HL-60 (cell line): ENCODE measurements around the gene PRKCSH.

ENCODE experiments used
- DNase-seq, 2 experiments: peaks; one replicate each; pipeline ENCODE4 v3.0.0-alpha.2; 2010 to 2020; ENCODE audit warnings: low read depth in 1 of 2, low spot score in 1 of 2
- H3K27ac ChIP-seq: fragments of 250-450 bp; sonication (Bioruptor Pico); replicated peaks from 2 replicates; pipeline ENCODE4 v1.5.1; 2020; ENCODE audit warnings: mild to moderate bottlenecking, moderate library complexity
- H3K27me3 ChIP-seq: fragments of 250-450 bp; sonication (Bioruptor Pico); 2 replicates; pipeline ENCODE4 v1.5.1; 2021; ENCODE audit warnings: mild to moderate bottlenecking, moderate library complexity; ENCODE audit not compliant: insufficient read depth, poor library complexity, severe bottlenecking
- H3K4me3 ChIP-seq: replicated peaks from 2 replicates; pipeline ENCODE4 v1.5.1; 2011; ENCODE audit warnings: mild to moderate bottlenecking, control low read depth, low read length; ENCODE audit not compliant: insufficient read depth
- CTCF ChIP-seq: IDR thresholded peaks from one replicate; pipeline ENCODE4 v1.5.1; 2011; ENCODE audit warnings: low read length, control low read depth, inconsistent platforms; ENCODE audit not compliant: insufficient read depth
- GABPA ChIP-seq: IDR thresholded peaks from 2 replicates; pipeline ENCODE4 v1.6.1; 2012; ENCODE audit warnings: low read depth
- POLR2AphosphoS5 ChIP-seq: IDR thresholded peaks from 2 replicates; pipeline ENCODE4 v1.6.1; 2012; ENCODE audit warnings: low read depth
- REST ChIP-seq: IDR thresholded peaks from 2 replicates; pipeline ENCODE4 v1.6.1; 2012; ENCODE audit warnings: low read depth; ENCODE audit not compliant: insufficient replicate concordance
- SPI1 ChIP-seq: IDR thresholded peaks from 2 replicates; pipeline ENCODE4 v1.6.1; 2012; ENCODE audit warnings: low read depth, mild to moderate bottlenecking, borderline replicate concordance

Gene PRKCSH

GRCh38 chr19:11460207-11460606, 24.8 kb downstream of the PRKCSH start:
- DNase-seq: no peak
- TF ChIP-seq SPI1 (no peak), CTCF (no peak), GABPA (no peak), POLR2AphosphoS5 (no peak), REST (no peak)
- Histone ChIP-seq H3K4me3 (no peak overlapping the region), H3K27ac (no peak overlapping the region), H3K27me3 (no peaks in the 10 kb centered on the region)

- H3K27ac ChIP-seq: no peak overlapping the region
- TF ChIP-seq CTCF (no peak), POLR2AphosphoS5 (no peak), GABPA (no peak)
- DNase-seq: no peak
Measured at GRCh38 chr19:11461453-11461852, 26.0 kb downstream of the PRKCSH start.

GRCh38 chr19:11463391-11463790, 28.0 kb downstream of the PRKCSH start:
- Histone ChIP-seq H3K4me3 (no peak overlapping the region), H3K27ac (no peak overlapping the region)
- DNase-seq: no peak

More at GRCh38 chr19:11461453-11461852, 26.0 kb downstream of the PRKCSH start:
- no peaks in the 10 kb centered on the region for H3K27me3 ChIP-seq
- no peak overlapping the region for H3K4me3 ChIP-seq

More at GRCh38 chr19:11463391-11463790, 28.0 kb downstream of the PRKCSH start:
- H3K27me3 ChIP-seq: no peaks in the 10 kb centered on the region
- TF ChIP-seq GABPA (no peak), CTCF (no peak), REST (no peak)
